GM12865 (cell line): ENCODE results near the gene SMIM32.

Experiments
- DNase-seq: peaks from one replicate; pipeline ENCODE4 v3.0.0; 2010; ENCODE audit warnings: low read depth
- H3K4me3 ChIP-seq: 2 replicates; pipeline ENCODE4 v1.5.1; 2011; ENCODE audit warnings: mild to moderate bottlenecking, low read depth, low read length, control low read depth
- TF ChIP-seq, protein P1 (sequence below): IDR thresholded peaks from 2 replicates; pipeline ENCODE4 v1.5.1; 2011; ENCODE audit warnings: low read length, control low read depth, low read depth, inconsistent platforms; ENCODE audit not compliant: insufficient read depth; ENCODE audit errors: missing control alignments

The SMIM32 gene

GRCh38 chr5:136216230-136216629 is 23.3 kb upstream of the SMIM32 start:
- no peak for DNase-seq
- H3K4me3 ChIP-seq, result no peak overlapping the region
- TF ChIP-seq, protein P1, sequence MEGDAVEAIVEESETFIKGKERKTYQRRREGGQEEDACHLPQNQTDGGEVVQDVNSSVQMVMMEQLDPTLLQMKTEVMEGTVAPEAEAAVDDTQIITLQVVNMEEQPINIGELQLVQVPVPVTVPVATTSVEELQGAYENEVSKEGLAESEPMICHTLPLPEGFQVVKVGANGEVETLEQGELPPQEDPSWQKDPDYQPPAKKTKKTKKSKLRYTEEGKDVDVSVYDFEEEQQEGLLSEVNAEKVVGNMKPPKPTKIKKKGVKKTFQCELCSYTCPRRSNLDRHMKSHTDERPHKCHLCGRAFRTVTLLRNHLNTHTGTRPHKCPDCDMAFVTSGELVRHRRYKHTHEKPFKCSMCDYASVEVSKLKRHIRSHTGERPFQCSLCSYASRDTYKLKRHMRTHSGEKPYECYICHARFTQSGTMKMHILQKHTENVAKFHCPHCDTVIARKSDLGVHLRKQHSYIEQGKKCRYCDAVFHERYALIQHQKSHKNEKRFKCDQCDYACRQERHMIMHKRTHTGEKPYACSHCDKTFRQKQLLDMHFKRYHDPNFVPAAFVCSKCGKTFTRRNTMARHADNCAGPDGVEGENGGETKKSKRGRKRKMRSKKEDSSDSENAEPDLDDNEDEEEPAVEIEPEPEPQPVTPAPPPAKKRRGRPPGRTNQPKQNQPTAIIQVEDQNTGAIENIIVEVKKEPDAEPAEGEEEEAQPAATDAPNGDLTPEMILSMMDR, result no peak

DNA sequence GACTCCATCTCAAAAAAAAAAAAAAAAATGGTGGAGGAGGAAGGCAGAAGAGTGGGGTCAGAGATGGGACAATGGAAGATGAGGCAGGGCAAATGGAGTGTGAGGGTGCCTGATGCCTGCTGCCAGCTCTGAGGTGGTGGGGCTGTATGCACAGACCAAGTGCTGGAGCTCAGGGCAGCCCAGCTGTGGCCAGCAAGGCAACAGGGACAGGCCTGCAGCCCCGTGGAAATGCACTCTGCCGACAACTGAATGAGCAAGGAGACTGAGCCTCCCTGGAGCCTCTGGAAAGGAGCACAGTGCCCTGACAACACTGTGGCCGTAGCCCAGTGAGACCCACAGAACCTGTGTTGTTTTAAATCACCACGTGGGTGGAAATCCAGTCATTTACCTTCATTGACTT is 22.9 kb upstream of the SMIM32 start:
- no peak overlapping the region for H3K4me3 ChIP-seq
- TF ChIP-seq, protein P1, result no peak
- DNase-seq, result no peak

DNA sequence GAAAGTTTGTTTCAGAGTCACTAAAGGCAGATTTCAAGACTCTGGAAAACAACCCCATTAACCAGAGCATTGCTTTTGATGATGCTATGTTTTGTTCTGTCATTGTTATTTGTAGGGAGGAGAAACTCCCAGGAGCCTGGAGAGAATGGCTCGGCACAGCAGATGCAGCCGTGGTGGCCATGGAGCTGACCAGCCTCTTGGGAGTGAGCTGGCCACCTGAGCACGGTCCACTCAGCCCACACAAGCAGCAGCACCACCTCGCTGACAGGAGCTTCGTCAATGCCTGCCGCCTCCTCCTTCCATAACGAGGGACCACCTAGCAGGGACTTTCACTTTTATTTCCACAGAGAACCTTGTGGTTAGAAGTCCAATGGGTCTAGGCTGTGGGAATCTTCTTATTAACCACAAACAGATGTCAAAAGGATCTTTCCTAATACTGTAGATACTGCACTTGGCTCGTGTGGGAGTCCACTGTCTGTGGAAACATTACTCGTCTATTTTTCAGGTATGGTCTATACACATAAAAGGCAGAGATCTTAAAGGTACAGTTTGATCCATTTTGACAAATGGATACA is 21.0 kb upstream of the SMIM32 start:
- TF ChIP-seq, protein P1, result no peak
- H3K4me3 ChIP-seq, result no peak overlapping the region
- no peak for DNase-seq

- TF ChIP-seq, protein P1, result peak; percentile 87
- no peak overlapping the region for H3K4me3 ChIP-seq
- DNase-seq, result peak; percentile 62
These were observed 19.3 kb upstream of the SMIM32 start for GRCh38 chr5:136212252-136212721.

GRCh38 chr5:136211282-136212040 is 18.5 kb upstream of the SMIM32 start:
- no peak for DNase-seq
- TF ChIP-seq, protein P1, result no peak
- no peak overlapping the region for H3K4me3 ChIP-seq

GRCh38 chr5:136210259-136210658 is 17.3 kb upstream of the SMIM32 start:
- H3K4me3 ChIP-seq, result no peak overlapping the region
- TF ChIP-seq, protein P1, result no peak
- no peak for DNase-seq
